Astrocyte (in vitro differentiated cells and primary cell): ENCODE data around the gene ENOX2. TPM values are rescaled to one million over a fixed set of nuclear protein-coding genes. Genes with fewer than 3 reads are reported as not detected.
A peak's percentile ranks its signal among the peaks of the same experiment; 100 is the strongest.

Experiments
- DNase-seq: peaks from one replicate; pipeline ENCODE4 v3.0.0-alpha.2; 2010; ENCODE audit warnings: low read depth
- FAIRE-seq: peaks from 2 replicates; lab custom pipeline; 2011; peaks lifted over from hg19 to GRCh38; lab: Jason Lieb, UNC
- H2AFZ ChIP-seq: 2 replicates; pipeline ENCODE4 v1.6.0; 2012; ENCODE audit warnings: low read depth, low read length, inconsistent platforms
- H3K27ac ChIP-seq: 2 replicates; pipeline ENCODE4 v1.5.1; 2011; ENCODE audit warnings: low read depth, low read length, inconsistent platforms
- H3K27me3 ChIP-seq: 2 replicates; pipeline ENCODE4 v1.6.0; 2011; ENCODE audit warnings: low read length, inconsistent platforms; ENCODE audit not compliant: insufficient read depth
- H3K36me3 ChIP-seq: 2 replicates; pipeline ENCODE4 v1.5.1; 2011; ENCODE audit warnings: low read length, inconsistent platforms; ENCODE audit not compliant: insufficient read depth
- H3K4me1 ChIP-seq: 2 replicates; pipeline ENCODE4 v1.5.1; 2011; ENCODE audit warnings: low read length, inconsistent platforms; ENCODE audit not compliant: insufficient read depth
- H3K4me2 ChIP-seq: 2 replicates; pipeline ENCODE4 v1.6.0; 2012; ENCODE audit warnings: low read length, inconsistent platforms
- H3K4me3 ChIP-seq: 2 replicates; pipeline ENCODE4 v1.5.1; 2011; ENCODE audit warnings: low read depth, mild to moderate bottlenecking, low read length, inconsistent platforms; ENCODE audit not compliant: insufficient read depth
- H3K79me2 ChIP-seq: 2 replicates; pipeline ENCODE4 v1.6.0; 2012; ENCODE audit warnings: mild to moderate bottlenecking, low read length, inconsistent platforms; ENCODE audit not compliant: insufficient read depth
- H3K9ac ChIP-seq: 2 replicates; pipeline ENCODE4 v1.6.0; 2012; ENCODE audit warnings: mild to moderate bottlenecking, low read length, inconsistent platforms
- H3K9me3 ChIP-seq: 2 replicates; pipeline ENCODE4 v1.5.1; 2012; ENCODE audit warnings: low read depth, mild to moderate bottlenecking, low read length, inconsistent platforms; ENCODE audit not compliant: insufficient read depth
- H4K20me1 ChIP-seq: 2 replicates; pipeline ENCODE4 v1.6.0; 2012; ENCODE audit warnings: low read length, inconsistent platforms; ENCODE audit not compliant: insufficient read depth
- H3K27ac Mint-ChIP-seq: one replicate; pipeline ENCODE4 v1.8.0; 2021; ENCODE audit warnings: mild to moderate bottlenecking, mixed read lengths; ENCODE audit not compliant: unreplicated experiment
- H3K27me3 Mint-ChIP-seq: one replicate; pipeline ENCODE4 v1.8.0; 2021; ENCODE audit warnings: low read depth, mixed read lengths; ENCODE audit not compliant: unreplicated experiment
- H3K36me3 Mint-ChIP-seq: one replicate; pipeline ENCODE4 v1.8.0; 2021; ENCODE audit warnings: low read depth, mixed read lengths; ENCODE audit not compliant: unreplicated experiment
- H3K4me1 Mint-ChIP-seq: one replicate; pipeline ENCODE4 v1.8.0; 2021; ENCODE audit warnings: low read depth, mixed read lengths; ENCODE audit not compliant: unreplicated experiment
- H3K4me3 Mint-ChIP-seq: one replicate; pipeline ENCODE4 v1.8.0; 2021; ENCODE audit warnings: mild to moderate bottlenecking, moderate library complexity, mixed read lengths; ENCODE audit not compliant: unreplicated experiment
- H3K9me3 Mint-ChIP-seq: one replicate; pipeline ENCODE4 v1.8.0; 2021; ENCODE audit warnings: mild to moderate bottlenecking, mixed read lengths; ENCODE audit not compliant: unreplicated experiment
- EZH2 ChIP-seq: IDR thresholded peaks from 2 replicates; pipeline ENCODE4 v1.6.1; 2012; ENCODE audit warnings: mild to moderate bottlenecking, low read length, inconsistent platforms; ENCODE audit not compliant: insufficient read depth
- total RNA-seq: library from RNA; stranded (reverse); gene quantifications from 2 replicates; pipeline ENCODE4 v1.2.1, GENCODE V29; 2021
- TF ChIP-seq, protein P1 (sequence below): IDR thresholded peaks from 2 replicates; pipeline ENCODE4 v1.5.1; 2011; ENCODE audit warnings: low read depth, mild to moderate bottlenecking, inconsistent platforms, low read length, moderate library complexity; ENCODE audit not compliant: insufficient read depth

ENOX2 gene
- total RNA-seq, 1 donor from 2014 or later, result 9.4 TPM

GRCh38 chrX:130746077-130746476, 156.9 kb downstream of the ENOX2 start:
- H3K4me2 ChIP-seq, result no peak overlapping the region
- H3K27ac Mint-ChIP-seq, result no peak overlapping the region
- H2AFZ ChIP-seq, result no peak overlapping the region
- no peak overlapping the region for H3K4me3 ChIP-seq
- DNase-seq, result no peak
- no peak overlapping the region for H3K9ac ChIP-seq
- no peaks in the 10 kb centered on the region for H3K36me3 ChIP-seq
- peak; percentile 85 for FAIRE-seq
- H4K20me1 ChIP-seq, result no peaks in the 10 kb centered on the region
- no peaks in the 10 kb centered on the region for H3K79me2 ChIP-seq
- no peaks in the 10 kb centered on the region for H3K4me1 ChIP-seq
- H3K27me3 Mint-ChIP-seq, result no peaks in the 10 kb centered on the region
- no peaks in the 10 kb centered on the region for H3K36me3 Mint-ChIP-seq
- no peak overlapping the region for H3K4me3 Mint-ChIP-seq
- no peaks in the 10 kb centered on the region for H3K9me3 ChIP-seq
- no peak overlapping the region for H3K27ac ChIP-seq
- TF ChIP-seq EZH2, result no peak
- TF ChIP-seq, protein P1, sequence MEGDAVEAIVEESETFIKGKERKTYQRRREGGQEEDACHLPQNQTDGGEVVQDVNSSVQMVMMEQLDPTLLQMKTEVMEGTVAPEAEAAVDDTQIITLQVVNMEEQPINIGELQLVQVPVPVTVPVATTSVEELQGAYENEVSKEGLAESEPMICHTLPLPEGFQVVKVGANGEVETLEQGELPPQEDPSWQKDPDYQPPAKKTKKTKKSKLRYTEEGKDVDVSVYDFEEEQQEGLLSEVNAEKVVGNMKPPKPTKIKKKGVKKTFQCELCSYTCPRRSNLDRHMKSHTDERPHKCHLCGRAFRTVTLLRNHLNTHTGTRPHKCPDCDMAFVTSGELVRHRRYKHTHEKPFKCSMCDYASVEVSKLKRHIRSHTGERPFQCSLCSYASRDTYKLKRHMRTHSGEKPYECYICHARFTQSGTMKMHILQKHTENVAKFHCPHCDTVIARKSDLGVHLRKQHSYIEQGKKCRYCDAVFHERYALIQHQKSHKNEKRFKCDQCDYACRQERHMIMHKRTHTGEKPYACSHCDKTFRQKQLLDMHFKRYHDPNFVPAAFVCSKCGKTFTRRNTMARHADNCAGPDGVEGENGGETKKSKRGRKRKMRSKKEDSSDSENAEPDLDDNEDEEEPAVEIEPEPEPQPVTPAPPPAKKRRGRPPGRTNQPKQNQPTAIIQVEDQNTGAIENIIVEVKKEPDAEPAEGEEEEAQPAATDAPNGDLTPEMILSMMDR, result no peak
- peaks cover 11% of the 10 kb centered on the region for H3K4me1 Mint-ChIP-seq
- no peaks in the 10 kb centered on the region for H3K27me3 ChIP-seq
- H3K9me3 Mint-ChIP-seq, result no peaks in the 10 kb centered on the region

DNA sequence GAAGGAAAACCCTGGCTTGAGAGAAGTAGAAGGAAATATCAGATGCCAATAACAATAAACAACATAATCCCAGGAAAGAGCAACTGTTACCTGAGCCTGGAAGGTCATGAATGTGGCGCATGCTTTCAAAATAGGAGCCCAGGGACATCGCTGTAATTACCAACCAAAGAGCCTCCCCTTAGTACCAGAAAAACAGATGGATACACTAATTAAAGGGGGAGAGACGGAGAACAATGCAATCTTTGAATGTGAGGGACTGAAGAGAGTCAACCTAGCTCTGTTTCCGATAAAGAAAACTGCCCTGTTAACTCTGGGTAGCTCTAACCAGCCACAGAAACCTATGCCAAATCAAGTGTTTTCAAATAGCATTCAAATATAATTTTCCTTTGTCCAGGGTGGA, 161.4 kb downstream of the ENOX2 start:
- H3K4me3 ChIP-seq, result no peak overlapping the region
- Mint-ChIP-seq H3K36me3 (no peaks in the 10 kb centered on the region), H3K27ac (no peak overlapping the region), H3K27me3 (no peaks in the 10 kb centered on the region), H3K4me1 (peaks cover 6% of the 10 kb centered on the region), H3K9me3 (no peaks in the 10 kb centered on the region), H3K4me3 (no peak overlapping the region)
- no peak overlapping the region for H3K9ac ChIP-seq
- H3K36me3 ChIP-seq, result no peaks in the 10 kb centered on the region
- H3K79me2 ChIP-seq, result no peaks in the 10 kb centered on the region
- no peaks in the 10 kb centered on the region for H3K9me3 ChIP-seq
- peak; percentile 54 for FAIRE-seq
- H3K27me3 ChIP-seq, result no peaks in the 10 kb centered on the region
- no peaks in the 10 kb centered on the region for H3K4me1 ChIP-seq
- H2AFZ ChIP-seq, result no peak overlapping the region
- no peak for DNase-seq
- H3K4me2 ChIP-seq, result no peak overlapping the region
- no peaks in the 10 kb centered on the region for H4K20me1 ChIP-seq
- TF ChIP-seq, protein P1, result no peak
- TF ChIP-seq EZH2, result no peak
- H3K27ac ChIP-seq, result no peak overlapping the region

DNA sequence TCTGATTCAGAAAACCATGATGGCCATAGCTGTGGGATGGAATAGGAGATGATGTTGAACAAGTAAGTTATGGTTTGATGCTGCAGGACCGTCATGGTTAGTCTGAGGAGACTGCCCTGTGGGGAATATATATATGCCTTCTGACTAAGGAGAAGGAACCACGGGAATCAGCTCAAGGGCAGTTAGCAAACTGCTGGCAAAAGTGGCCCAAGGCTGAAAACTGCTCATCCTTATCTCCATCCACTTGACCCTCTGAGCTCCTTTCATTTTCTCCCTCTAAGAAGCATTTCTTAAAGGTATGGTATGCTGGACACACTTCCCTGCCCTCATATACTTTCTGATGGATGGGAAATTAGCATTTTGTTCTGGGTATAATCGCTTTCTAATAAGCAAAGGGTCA, 161.9 kb downstream of the ENOX2 start:
- H3K27me3 Mint-ChIP-seq, result no peaks in the 10 kb centered on the region
- TF ChIP-seq, protein P1, result no peak
- TF ChIP-seq EZH2, result no peak
- H3K4me3 Mint-ChIP-seq, result no peak overlapping the region
- Histone ChIP-seq H3K9me3 (no peaks in the 10 kb centered on the region), H3K27ac (no peak overlapping the region), H3K9ac (no peak overlapping the region), H3K4me1 (no peaks in the 10 kb centered on the region), H4K20me1 (no peaks in the 10 kb centered on the region), H3K27me3 (no peaks in the 10 kb centered on the region), H3K79me2 (no peaks in the 10 kb centered on the region), H3K4me2 (no peak overlapping the region), H3K36me3 (no peaks in the 10 kb centered on the region), H2AFZ (no peak overlapping the region), H3K4me3 (no peak overlapping the region)
- H3K9me3 Mint-ChIP-seq, result no peaks in the 10 kb centered on the region
- DNase-seq (no peak), FAIRE-seq (no peak)
- H3K27ac Mint-ChIP-seq, result no peak overlapping the region
- no peaks in the 10 kb centered on the region for H3K36me3 Mint-ChIP-seq
- peaks cover 2% of the 10 kb centered on the region for H3K4me1 Mint-ChIP-seq
